KG1 (cell line): ENCODE measurements around the gene MAP3K20.
"Not testable (repeated sequence)": the region's sequence is repeated elsewhere in the genome, so short reads cannot be mapped to it uniquely, and the experiment has no call there.

Experiments used
- DNase-seq: peaks from one replicate; lab custom pipeline; 2025; lab: John Stamatoyannopoulos, UW

MAP3K20 gene

DNA sequence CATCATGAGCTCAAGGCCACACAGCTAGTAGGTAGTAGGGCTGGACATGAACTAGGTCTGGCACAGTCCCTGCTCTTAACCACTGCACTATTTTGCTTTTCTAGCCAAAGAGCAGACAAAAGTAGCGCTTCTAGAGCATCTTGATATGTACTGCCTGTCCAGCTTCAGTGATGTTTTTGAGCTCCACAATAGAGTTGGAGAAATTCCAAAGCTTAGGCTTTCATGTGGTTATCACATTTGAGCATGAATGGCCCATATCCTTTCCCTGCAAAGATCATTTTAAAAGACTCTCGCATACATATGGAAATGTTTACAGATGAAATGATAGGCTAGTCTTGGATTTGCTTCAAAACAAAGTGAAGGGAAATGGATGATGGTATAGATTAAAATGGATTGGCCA lies 128.7 kb downstream of the MAP3K20 start:
- DNase-seq = no peak

DNA sequence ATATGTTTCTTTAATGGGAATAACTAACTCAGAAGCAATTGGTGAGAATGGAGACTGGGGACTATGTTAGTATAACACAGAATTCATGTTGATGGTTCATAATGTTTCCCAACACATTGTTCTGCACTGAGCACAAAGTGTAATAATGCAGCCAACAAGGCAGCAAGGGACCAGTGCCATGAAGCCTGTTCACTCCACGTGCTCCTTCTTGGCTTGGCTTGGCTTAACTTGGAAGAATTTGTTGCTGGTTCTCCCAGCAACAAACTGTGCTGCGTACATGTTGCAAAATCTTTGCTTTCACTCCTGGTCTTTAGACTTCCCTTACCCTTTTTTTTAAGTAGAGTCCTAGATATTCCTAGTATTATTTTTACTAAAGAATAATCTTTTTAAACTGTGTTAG lies 129.7 kb downstream of the MAP3K20 start:
- no peak for DNase-seq

DNA sequence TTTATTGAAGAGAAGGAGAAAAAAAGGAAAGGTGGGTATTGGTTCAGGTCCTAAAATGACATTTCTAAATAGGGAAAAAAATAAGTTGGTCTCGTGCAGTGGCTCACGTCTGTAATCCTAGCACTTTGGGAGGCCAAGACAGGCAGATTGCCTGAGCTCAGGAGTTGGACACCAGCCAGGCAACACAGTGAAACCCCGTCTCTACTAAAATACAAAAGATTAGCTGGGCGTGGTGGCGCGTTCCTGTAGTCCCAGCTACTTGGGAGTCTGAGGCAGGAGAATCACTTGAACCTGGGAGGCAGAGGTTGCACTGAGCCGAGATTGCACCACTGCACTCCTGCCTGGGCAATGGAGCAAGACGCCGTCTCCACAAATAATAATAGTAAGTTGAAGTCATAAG lies 131.5 kb downstream of the MAP3K20 start:
- not testable (repeated sequence) for DNase-seq

DNA sequence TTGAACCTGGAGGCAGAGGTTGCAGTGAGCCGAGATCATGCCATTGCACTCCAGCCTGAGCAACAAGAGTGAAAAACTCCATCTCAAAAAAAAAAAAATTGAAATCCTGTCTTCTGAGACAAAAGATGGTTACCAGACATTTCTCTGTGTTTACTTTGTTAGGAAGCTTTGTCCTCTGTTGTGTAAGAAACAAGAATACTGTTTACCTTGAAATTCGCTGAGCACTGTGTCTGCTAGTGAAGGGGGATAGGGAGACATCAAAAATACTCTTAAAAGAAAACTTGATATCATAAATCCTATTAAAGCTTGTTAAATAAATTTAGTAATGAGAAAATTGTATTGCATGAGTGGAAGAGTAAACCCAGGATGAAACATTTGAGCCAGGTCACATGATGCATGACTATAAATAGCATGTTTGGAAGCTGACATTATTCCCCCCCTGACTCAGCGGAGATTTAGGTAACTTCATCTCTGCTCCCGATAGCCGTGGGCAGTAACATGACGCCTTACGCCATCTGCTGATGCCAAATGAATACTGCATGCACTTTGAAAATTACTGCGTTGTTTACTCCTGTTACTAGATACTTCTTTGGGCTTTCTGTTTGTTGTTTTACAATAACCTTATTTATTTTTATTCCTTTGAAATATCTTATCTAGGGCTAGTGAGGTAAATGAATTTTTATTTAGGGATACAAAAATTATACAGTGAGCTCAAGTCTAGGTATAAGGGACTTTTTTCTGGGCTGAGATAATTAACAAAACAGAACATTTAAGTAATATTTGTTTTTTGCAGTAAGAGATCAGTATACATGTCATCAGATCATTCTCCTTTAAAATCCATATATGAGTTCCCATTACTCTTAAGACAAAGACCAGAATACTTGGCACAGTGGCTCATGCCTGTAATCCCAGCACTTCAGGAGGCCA lies 134.9 kb downstream of the MAP3K20 start:
- DNase-seq = peak; percentile 5

DNA sequence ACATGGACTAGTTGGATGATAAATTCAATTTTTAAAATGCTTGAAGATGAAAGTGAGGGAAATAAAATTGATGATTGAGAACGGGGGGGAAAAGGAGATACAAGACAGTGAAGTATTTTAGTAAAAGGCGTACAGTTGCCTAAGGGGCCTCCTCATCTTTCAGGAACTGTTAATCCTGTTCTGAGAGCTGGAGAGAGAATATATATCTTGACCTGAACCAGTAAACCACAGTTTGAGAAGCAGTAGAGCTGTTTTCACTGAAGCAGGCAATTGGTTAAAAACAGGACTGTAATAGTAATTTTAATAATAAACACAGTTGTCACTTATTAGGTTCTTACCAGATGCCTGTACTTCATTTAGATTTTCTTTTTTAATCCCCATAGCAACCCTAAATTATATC lies 137.5 kb downstream of the MAP3K20 start:
- DNase-seq = no peak

DNA sequence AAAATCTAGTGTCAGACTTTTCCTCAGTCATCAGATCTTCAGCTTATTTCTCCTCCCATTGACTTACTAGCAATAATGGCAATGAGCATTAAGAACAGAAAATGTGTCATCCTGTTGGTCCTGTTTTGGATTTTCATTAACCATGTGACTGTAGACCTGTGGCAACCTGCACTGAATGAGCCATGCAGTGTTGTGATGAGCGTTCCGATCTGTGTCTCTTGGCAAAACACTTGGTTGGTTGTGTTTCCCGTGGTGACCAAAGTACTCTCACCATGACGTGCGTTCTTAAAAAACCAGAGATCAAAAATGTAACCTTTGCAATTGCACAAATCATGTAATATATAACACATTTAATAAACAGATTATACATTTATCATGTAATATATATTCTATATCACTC lies 138.6 kb downstream of the MAP3K20 start:
- no peak for DNase-seq

DNA sequence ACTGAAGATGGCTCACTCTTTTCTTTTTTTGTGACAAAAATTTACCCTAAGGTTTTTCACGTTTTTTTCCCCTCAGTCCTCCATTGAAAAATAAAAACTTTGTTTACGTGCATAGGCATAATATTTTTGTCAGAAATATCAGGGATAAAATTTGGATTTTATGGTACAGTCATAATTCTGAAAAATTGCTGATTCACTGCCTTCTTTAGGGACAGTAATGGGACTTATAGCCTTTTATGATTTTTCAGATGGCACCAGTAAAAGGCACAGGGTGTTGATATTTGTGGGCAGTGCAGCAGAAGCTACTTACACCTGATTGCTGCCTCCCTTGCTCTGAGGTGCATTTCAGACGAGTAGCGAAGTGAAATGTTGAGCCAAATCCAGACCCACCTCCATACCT lies 139.7 kb downstream of the MAP3K20 start:
- DNase-seq = no peak

DNA sequence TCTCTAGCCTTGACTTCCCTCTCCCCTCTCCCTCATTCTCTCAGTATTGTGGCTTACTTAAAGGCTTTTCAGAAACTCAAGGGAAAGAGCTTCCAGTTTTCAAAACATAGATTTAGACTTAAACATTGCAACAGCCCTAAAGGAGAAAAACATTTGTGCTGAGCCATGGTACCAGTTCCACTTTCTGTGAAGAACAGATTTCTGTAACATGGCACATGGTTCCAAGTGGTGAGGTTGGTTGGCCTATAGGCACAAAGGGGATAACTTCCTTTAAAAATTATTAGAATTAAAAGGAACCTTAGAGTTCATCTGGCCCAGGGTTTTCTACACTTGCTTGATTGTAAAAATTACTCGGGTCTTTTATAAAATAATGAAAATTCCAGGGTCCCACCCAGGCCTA lies 140.4 kb downstream of the MAP3K20 start:
- DNase-seq = no peak

DNA sequence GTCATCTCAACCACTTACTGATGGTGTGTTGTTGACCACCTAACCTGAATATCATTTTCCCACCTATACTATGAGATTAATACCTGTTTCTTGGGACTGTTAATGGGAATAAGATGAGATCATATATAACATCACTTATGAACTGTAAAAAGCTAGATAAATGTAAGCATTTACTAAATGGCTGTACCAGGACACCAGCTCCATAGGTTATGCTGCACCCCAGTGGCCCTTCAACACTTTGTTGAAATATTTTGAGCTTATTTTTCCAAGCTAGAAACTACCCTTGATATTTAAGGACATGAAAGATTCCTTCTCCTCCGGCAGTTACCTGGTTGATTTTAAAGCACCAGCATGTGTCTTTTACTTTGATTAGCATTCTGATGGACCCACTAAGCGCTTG lies 141.0 kb downstream of the MAP3K20 start:
- no peak for DNase-seq

DNA sequence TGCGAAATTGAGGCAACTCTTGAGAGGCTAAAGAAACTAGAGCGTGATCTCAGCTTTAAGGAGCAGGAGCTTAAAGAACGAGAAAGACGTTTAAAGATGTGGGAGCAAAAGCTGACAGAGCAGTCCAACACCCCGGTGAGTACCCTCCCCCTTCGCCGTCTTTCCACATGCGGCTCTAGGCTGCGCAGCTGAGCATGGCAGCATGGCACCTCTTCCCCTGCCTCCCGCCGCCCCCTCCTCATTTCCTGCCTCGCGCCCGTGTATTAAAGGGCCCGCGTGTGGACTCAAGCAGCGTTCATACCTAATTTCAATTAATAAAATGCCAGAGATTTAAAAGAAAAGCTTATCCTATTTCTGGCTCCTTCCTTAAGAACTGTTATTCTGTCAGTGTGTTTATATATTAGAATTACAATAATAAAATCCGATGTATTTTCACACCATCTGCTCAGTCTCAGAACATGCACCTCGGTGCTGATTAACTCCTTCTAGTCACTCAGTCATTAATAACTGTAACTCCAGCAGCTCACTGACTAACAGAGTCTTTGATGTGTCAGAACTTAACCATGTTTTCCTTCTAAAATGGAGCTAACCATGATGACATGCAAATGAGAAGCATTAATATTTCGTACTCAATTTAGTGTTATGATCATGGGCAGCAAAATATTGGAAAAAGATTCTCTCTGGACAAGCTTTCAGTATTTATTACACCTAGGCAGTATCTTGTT lies 141.6 kb downstream of the MAP3K20 start:
- DNase-seq = no peak

DNA sequence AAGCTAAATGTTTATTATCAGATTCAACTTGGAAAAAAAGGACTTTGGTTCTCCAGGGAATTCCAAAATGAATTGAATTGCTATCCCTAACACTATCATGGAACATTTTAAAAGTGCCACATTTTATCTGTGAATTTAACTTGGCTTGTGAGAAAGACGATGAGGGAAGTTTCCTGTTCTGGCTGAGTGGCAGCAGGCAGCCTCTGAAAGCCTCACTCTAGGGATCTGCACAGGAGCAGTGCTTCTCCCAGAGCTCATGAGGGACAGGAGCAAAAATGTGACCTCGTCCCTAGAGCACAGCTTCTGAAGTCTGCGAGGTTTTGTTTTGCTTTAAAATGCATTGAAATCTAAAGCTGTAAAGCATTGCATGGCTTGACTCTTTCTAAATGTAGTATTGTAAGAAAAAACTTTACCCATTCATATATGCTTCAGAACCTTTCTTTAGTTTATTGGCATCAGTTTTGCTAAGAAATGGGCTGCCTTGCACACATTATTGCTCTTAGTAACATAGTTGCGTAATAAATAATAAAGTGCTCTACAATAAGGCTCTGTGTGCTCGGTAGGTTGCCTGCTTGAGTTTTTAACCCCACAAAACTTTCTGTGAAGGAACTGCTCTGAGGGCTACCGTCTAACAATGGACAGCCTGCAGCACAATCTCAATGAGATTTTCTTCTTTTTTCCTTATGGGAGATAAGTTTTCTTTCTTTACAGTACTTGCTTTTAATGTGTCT lies 142.8 kb downstream of the MAP3K20 start:
- no peak for DNase-seq

DNA sequence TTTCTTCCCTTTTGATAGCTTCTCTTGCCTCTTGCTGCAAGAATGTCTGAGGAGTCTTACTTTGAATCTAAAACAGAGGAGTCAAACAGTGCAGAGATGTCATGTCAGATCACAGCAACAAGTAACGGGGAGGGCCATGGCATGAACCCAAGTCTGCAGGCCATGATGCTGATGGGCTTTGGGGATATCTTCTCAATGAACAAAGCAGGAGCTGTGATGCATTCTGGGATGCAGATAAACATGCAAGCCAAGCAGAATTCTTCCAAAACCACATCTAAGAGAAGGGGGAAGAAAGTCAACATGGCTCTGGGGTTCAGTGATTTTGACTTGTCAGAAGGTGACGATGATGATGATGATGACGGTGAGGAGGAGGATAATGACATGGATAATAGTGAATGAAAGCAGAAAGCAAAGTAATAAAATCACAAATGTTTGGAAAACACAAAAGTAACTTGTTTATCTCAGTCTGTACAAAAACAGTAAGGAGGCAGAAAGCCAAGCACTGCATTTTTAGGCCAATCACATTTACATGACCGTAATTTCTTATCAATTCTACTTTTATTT lies 145.6 kb downstream of the MAP3K20 start:
- DNase-seq = no peak

DNA sequence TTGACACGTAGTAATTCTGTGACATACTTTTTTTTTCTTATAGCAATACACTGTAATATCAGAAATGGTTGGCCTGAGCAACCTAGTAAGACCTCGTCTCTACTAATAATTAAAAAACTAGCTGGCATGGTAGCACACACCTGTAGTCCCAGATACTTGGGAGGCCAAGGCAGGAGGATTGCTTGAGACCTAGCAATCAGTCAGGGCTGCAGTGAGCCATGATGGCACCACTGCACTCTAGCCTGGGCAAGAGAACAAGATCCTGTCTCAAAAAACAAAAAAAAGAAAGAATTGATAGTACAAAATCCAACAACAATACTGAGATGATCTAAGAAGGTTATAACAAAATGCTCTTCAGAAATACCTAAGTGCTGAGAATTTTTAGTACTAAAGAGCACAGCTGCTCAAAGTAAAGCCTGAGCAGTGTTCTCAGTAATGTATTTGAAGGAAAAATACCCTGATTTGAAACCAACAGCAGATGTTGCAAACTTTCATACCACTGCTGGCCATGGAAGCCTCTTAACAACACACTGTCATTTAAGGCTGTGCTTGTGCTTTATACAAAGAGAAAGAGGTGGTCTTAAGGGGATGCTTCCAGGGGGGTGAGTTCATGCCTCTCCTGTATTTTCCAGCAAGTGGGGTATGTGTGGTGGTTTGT lies 146.4 kb downstream of the MAP3K20 start:
- no peak for DNase-seq

DNA sequence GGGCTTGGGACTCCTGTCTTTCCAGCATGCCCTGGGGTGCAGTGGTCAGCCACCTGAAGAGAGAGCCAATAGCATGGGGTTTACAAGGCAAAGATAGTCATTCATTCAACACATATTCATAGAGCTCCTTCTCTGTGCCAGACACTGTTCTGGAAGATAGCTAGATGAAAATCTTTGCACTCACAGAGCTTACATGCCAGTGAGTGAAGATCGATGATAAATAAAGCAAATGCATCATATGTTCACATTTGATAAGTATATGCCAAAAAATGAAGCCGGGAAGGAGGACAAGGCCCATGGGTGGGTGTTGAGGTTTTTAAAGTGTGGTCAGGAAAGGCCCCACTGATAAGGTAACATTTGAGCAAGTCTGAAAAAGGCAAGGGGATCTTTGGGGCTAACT lies 148.2 kb downstream of the MAP3K20 start:
- no peak for DNase-seq

DNA sequence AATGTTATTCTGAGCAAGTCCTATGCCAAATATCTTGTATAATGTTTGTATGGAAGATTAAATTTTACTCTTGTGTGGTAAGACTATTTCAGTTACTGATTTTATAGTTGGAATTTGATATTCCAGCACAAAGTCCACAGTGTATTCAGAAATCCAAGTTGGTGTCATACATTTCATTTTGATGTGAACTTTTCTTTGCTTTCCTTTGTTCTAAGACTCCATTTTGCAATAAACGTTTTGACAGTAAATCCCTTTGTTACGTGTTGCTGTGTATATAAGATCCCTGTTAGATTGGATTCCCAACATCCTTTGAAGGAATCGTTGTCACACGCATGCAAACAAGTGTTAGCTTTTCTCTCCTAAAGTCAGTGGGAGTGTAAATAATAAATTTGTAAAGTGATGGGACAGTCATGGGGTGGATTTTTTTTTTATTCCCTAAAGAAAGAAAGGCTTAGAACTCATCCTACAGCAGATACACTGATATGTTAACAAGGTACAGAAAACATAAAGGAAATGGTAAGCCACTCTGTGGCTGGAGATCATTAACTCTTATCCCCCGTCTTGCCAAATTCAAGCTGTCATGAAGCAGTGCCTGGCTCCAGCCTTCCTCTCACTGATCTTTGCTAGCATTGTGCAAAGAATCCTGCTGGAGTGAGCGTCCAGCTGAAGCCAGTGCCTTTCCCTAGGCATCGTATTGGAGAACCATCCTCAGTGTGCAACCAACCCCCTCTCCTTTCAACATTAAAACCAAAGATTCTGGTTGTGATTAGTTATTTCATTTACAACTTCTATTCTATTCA lies 151.5 kb downstream of the MAP3K20 start:
- no peak for DNase-seq

DNA sequence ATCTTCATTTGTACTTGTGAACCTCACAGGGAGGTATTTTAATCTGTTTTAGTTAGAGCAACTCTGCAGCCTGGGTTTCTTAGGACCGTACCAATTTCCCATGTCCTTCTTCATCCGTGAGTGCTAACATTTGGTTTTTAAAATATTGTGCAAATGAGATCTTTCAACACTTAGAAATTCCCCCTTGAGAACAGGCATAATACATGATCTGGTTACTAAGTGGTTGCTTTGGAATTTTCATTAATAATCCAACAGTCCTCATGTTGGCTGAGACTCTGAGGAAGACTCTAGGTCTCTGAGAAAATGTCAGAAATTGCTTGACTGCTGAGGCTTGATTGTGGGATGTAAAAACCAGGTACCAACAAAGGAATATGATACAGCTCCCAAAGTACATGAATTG lies 153.4 kb downstream of the MAP3K20 start:
- DNase-seq = no peak

DNA sequence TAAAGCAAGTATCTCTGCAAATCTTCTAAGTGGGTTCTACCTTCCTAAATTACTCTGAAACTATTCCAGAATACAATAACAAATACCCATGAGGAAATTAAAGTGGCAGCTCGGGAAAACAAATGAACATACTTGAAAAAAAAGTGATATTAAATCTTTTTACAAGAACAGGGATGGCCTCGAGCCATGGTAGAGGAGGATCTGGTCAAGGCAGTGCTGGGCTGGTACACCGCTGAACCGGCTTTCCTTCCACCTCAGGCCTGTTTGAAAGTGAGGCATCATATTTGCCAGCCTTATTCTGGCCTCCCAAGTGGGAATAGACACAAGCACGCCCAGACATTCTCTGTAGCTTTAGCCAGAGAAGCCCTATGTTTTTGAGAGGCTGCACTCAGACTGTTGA lies 154.5 kb downstream of the MAP3K20 start:
- no peak for DNase-seq

DNA sequence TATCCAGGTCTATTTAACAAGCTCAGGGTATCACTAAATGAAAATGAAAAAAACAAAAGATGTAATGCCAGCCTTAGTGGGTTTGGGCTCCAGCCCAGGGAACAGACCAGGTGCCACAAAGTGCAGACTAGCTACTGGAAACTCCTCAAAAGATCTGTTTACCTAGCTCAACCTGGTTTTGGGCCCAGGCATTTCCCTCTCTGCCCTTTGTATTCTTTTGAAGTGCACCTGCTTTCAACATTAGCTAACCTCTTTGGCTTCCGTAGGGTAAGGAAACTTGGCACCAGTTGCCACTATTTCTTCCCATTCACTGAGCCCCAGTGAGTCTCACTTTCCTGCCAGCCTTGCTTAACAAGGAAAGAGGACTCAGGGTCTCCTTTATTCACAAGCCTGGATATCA lies 155.4 kb downstream of the MAP3K20 start:
- no peak for DNase-seq

DNA sequence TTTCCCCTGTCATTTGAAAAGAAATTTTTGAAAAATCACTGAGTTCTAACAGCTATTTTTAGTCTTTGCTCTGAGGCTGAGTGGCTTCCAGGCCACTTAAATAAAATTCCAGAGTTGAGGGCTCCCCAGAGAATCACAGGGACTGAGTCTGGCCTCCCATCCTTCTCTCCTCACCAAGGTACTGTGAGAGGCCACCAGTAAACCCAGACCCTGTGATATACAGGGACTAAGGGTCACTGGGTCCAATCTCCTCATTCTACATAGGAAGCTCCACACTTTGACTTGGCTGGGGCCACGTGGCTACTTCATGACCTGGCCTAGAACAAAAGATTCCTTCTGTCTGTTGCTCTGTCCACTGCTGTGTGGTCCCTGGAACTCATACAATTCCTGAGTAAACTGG lies 155.8 kb downstream of the MAP3K20 start:
- DNase-seq = no peak

DNA sequence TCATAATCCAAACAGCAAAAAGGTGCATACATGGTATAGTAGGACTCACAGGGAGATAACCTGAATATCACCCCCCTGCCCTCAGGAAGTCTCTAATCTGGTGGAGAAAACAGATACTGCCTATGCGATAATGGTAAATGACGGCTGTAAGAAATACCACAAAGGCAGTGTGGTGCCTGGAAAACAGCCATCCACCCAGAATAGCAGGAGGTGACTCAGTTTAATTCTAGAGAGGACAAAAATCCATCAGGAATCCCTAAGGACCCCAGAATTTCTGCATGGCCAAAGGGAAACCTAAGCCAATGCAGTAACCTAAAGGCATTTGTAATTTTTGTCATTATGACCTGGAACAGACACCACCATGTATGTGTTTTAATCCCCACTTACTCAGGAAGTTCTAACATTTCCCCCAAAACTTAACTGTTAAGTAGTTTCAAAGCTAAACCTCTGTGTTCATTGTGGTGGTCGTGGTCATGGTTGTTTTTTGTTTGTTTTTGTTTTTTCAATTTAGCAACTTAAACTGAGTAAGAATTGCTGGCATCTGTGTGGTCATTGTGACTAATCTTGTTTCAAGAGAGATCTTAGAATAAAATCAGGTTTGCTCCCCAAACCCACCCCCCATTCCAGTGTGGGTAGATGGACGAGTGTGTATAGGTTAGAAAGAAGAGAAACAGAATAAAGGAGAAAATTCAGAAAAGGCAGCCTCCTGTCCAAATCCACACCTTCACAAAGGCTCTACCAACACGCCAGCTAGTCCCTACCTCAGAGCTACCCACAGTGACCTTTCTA lies 157.5 kb downstream of the MAP3K20 start:
- DNase-seq = no peak
